HCT116 (cell line): ENCODE results near the gene KATNAL1. TPM values are rescaled to one million over a fixed set of nuclear protein-coding genes. Genes with fewer than 3 reads are reported as not detected.

ENCODE experiments used
- ATAC-seq: fragments of 200-7000 bp; cut with Tn5 transposase; 2 replicates; pipeline ENCODE4 v1.9.1; 2020; ENCODE audit warnings: mild to moderate bottlenecking, moderate library complexity
- BruUV-seq: library from RNA; stranded (reverse); fragments of 400-500 nt; replicated peaks from 2 replicates; lab custom pipeline; 2021; lab: Mats Ljungman, UMichigan
- CTCF ChIA-PET: fragments of 300-600 bp; sonication (Branson Sonifier 250); formaldehyde crosslinking; loops from one replicate; lab custom pipeline; 2021; ENCODE audit warnings: antibody characterized with exemption; lab: Charles Lee
- POLR2A ChIA-PET: fragments of 300-600, 350-600 bp; sonication (Branson Sonifier 250); formaldehyde crosslinking; loops from one replicate; lab custom pipeline; 2021; ENCODE audit warnings: antibody characterized with exemption; lab: Charles Lee
- RAD21 ChIA-PET, 2 experiments: fragments of 300-600 bp; sonication (Branson Sonifier 250); formaldehyde crosslinking; loops; one replicate each; lab custom pipeline; 2023; ENCODE audit warnings: low total read pairs in 2 of 2; ENCODE audit not compliant: uncharacterized antibody in 2 of 2, unreplicated experiment in 2 of 2, low non-redundant PET in 1 of 2; lab: Charles Lee
- DNase-seq: peaks from one replicate; pipeline ENCODE4 v3.0.0-alpha.2; 2010; ENCODE audit warnings: low read depth, low spot score
- H2AFZ ChIP-seq: fragments of 200-600 bp; shearing (Covaris generic), sonication (generic); 2 replicates; pipeline ENCODE4 v1.6.1; 2017; ENCODE audit warnings: low read depth, mixed run types, mixed read lengths, antibody characterized with exemption, low read length; ENCODE audit not compliant: poor library complexity, severe bottlenecking
- H3K27ac ChIP-seq: 2 replicates; pipeline ENCODE4 v1.5.1; 2012; ENCODE audit warnings: low read depth, low read length
- H3K27me3 ChIP-seq: fragments of 200-600 bp; sonication (generic); 2 replicates; pipeline ENCODE4 v1.6.1; 2016; ENCODE audit warnings: mixed run types, low read length, mixed read lengths; ENCODE audit not compliant: insufficient read depth
- H3K36me3 ChIP-seq, 2 experiments: fragments of 200-500 bp in 1 of 2; fragments of 200-600 bp in 1 of 2; sonication (Bioruptor generic) in 1 of 2; sonication (generic) in 1 of 2; 2 replicates each; pipeline versions ENCODE4 v1.5.1 to v1.6.1; 2014 to 2016; ENCODE audit warnings: low read length in 2 of 2, inconsistent platforms in 1 of 2, mixed read lengths in 1 of 2, mixed run types in 1 of 2; ENCODE audit not compliant: insufficient read depth in 2 of 2, control insufficient read depth in 1 of 2
- H3K4me1 ChIP-seq, 2 experiments: fragments of 200-600 bp in 1 of 2; sonication (generic) in 1 of 2; 2 replicates each; pipeline versions ENCODE4 v1.5.1 to v1.6.1; 2012 to 2017; ENCODE audit warnings: low read length in 2 of 2, inconsistent platforms in 1 of 2, mild to moderate bottlenecking in 1 of 2, mixed read lengths in 1 of 2, mixed run types in 1 of 2, moderate library complexity in 1 of 2; ENCODE audit not compliant: insufficient read depth in 2 of 2, control insufficient read depth in 1 of 2
- H3K4me2 ChIP-seq: fragments of 200-600 bp; sonication (generic); 2 replicates; pipeline ENCODE4 v1.6.1; 2017; ENCODE audit warnings: mixed run types, low read length, mixed read lengths
- H3K4me3 ChIP-seq, 2 experiments: fragments of 200-600 bp in 1 of 2; sonication (generic) in 1 of 2; replicated peaks in 1 of 2; 2 replicates each; pipeline ENCODE4 v1.5.1; 2011 to 2016; ENCODE audit warnings: low read length in 2 of 2, control low read depth in 1 of 2, low read depth in 1 of 2, mild to moderate bottlenecking in 1 of 2, mixed read lengths in 1 of 2, mixed run types in 1 of 2
- H3K79me2 ChIP-seq: fragments of 200-600 bp; sonication (generic); 2 replicates; pipeline ENCODE4 v1.6.1; 2017; ENCODE audit warnings: mild to moderate bottlenecking, mixed run types, low read length, moderate library complexity, mixed read lengths; ENCODE audit not compliant: insufficient read depth
- H3K9ac ChIP-seq: fragments of 200-600 bp; sonication (generic); 2 replicates; pipeline ENCODE4 v1.6.1; 2016; ENCODE audit warnings: low read length, mixed read lengths
- H3K9me2 ChIP-seq: fragments of 200-600 bp; sonication (generic), shearing (Covaris generic); 2 replicates; pipeline ENCODE4 v1.6.1; 2017; ENCODE audit warnings: mixed run types, mild to moderate bottlenecking, moderate library complexity; ENCODE audit not compliant: insufficient read depth
- H3K9me3 ChIP-seq, 2 experiments: fragments of 200-500 bp in 1 of 2; fragments of 200-600 bp in 1 of 2; sonication (Bioruptor generic) in 1 of 2; sonication (generic) in 1 of 2; 2 replicates each; pipeline ENCODE4 v1.6.1; 2014 to 2017; ENCODE audit warnings: low read length in 2 of 2, mixed read lengths in 2 of 2, inconsistent platforms in 1 of 2, low read depth in 1 of 2, mild to moderate bottlenecking in 1 of 2, mixed run types in 1 of 2, moderate library complexity in 1 of 2; ENCODE audit not compliant: control insufficient read depth in 1 of 2, insufficient read depth in 1 of 2
- H4K20me1 ChIP-seq: fragments of 200-600 bp; sonication (generic), shearing (Covaris generic); 2 replicates; pipeline ENCODE4 v1.6.1; 2017; ENCODE audit warnings: mixed run types, mild to moderate bottlenecking, moderate library complexity; ENCODE audit not compliant: insufficient read depth
- CEBPB ChIP-seq: IDR thresholded peaks from 2 replicates; pipeline ENCODE4 v1.6.1; 2012; ENCODE audit warnings: low read depth
- CTCF ChIP-seq, 3 experiments: fragments of 200-600 bp in 1 of 3; sonication (generic) in 1 of 3; IDR thresholded peaks in 2 of 3; conservative IDR thresholded peaks in 1 of 3; 2 replicates each; pipeline ENCODE4 v1.5.1; 2012 to 2017; ENCODE audit warnings: low read depth in 2 of 3, low read length in 2 of 3, antibody characterized with exemption in 1 of 3, borderline replicate concordance in 1 of 3, control low read depth in 1 of 3, mild to moderate bottlenecking in 1 of 3, mixed read lengths in 1 of 3, mixed run types in 1 of 3, moderate library complexity in 1 of 3; ENCODE audit not compliant: insufficient read depth in 1 of 3
- ELF1 ChIP-seq: IDR thresholded peaks from 2 replicates; pipeline ENCODE4 v1.6.1; 2012; ENCODE audit warnings: low read depth, borderline replicate concordance
- EZH2 ChIP-seq: fragments of 200-600 bp; sonication (generic); IDR thresholded peaks from 2 replicates; pipeline ENCODE4 v1.6.1; 2017; ENCODE audit warnings: antibody characterized with exemption, mixed run types
- EZH2phosphoT487 ChIP-seq: fragments of 200-600 bp; IDR thresholded peaks from 2 replicates; pipeline ENCODE4 v1.6.1; 2018; ENCODE audit warnings: antibody characterized with exemption, borderline replicate concordance
- FOSL1 ChIP-seq: IDR thresholded peaks from 2 replicates; pipeline ENCODE4 v1.6.1; 2012; ENCODE audit warnings: low read depth
- JUND ChIP-seq: IDR thresholded peaks from 2 replicates; pipeline ENCODE4 v1.6.1; 2012
- MAX ChIP-seq: IDR thresholded peaks from 2 replicates; pipeline ENCODE4 v1.6.1; 2012
- POLR2AphosphoS5 ChIP-seq: IDR thresholded peaks from 2 replicates; pipeline ENCODE4 v1.6.1; 2011; ENCODE audit warnings: mild to moderate bottlenecking, low read depth, low read length, moderate library complexity
- RAD21 ChIP-seq: IDR thresholded peaks from 2 replicates; pipeline ENCODE4 v1.6.1; 2012; ENCODE audit warnings: low read depth, mild to moderate bottlenecking
- REST ChIP-seq: IDR thresholded peaks from 2 replicates; pipeline ENCODE4 v1.6.1; 2012; ENCODE audit warnings: low read depth
- SIN3A ChIP-seq: IDR thresholded peaks from 2 replicates; pipeline ENCODE4 v1.6.1; 2012; ENCODE audit warnings: low read depth
- SP1 ChIP-seq: IDR thresholded peaks from 2 replicates; pipeline ENCODE4 v1.6.1; 2012; ENCODE audit warnings: low read depth
- SRF ChIP-seq: IDR thresholded peaks from 2 replicates; pipeline ENCODE4 v1.6.1; 2012; ENCODE audit warnings: low read depth
- TCF7L2 ChIP-seq: IDR thresholded peaks from 2 replicates; pipeline ENCODE4 v1.7.0; 2011; ENCODE audit warnings: borderline replicate concordance, inconsistent platforms; ENCODE audit not compliant: insufficient read depth, insufficient read length; ENCODE audit errors: extremely low read depth
- YY1 ChIP-seq: IDR thresholded peaks from 2 replicates; pipeline ENCODE4 v1.6.1; 2011; ENCODE audit warnings: low read length, low read depth, moderate library complexity, mild to moderate bottlenecking; ENCODE audit not compliant: insufficient replicate concordance; ENCODE audit errors: extremely low read depth
- ZBTB33 ChIP-seq: IDR thresholded peaks from 2 replicates; pipeline ENCODE4 v1.6.1; 2011; ENCODE audit warnings: mild to moderate bottlenecking, low read length, moderate library complexity; ENCODE audit not compliant: insufficient replicate concordance; ENCODE audit errors: extremely low read depth
- ZFX ChIP-seq: fragments of 450-650 bp; IDR thresholded peaks from 2 replicates; pipeline ENCODE4 v1.6.1; 2017
- ZNF274 ChIP-seq: fragments of 200-500 bp; sonication (Bioruptor generic); IDR thresholded peaks from 2 replicates; pipeline ENCODE4 v1.6.1; 2014; ENCODE audit warnings: mild to moderate bottlenecking, low read depth, low read length, inconsistent platforms
- intact Hi-C: fragments of 100-400 bp; cut with micrococcal nuclease; formaldehyde crosslinking; loops from 2 replicates; pipeline ENCODE4 v1.10.0; 2022
- total RNA-seq: library from RNA; stranded (reverse); gene quantifications from one replicate; pipeline ENCODE4 v1.2.1, GENCODE V29; 2021; ENCODE audit not compliant: unreplicated experiment

Gene KATNAL1
- total RNA-seq, 1 experiment from 2014 or later, result 17.3 TPM

GRCh38 chr13:30159446-30159839 lies 147.9 kb downstream of the KATNAL1 start:
- ChIA-PET POLR2A (no interaction called here), CTCF (interaction anchor here (1.0 kb wide), 1 partner anchor 27 kb away, joined by 4 read pairs; no protein-coding TSS in a partner anchor), RAD21 (no interaction called here)
- BruUV-seq, result no TSS peak
- Histone ChIP-seq H3K9ac (no peak overlapping the region), H3K4me1 (no peaks in the 10 kb centered on the region), H2AFZ (no peak overlapping the region), H3K36me3 (no peaks in the 10 kb centered on the region), H3K79me2 (no peaks in the 10 kb centered on the region), H4K20me1 (no peaks in the 10 kb centered on the region), H3K27ac (no peak overlapping the region), H3K9me3 (no peaks in the 10 kb centered on the region), H3K27me3 (no peaks in the 10 kb centered on the region), H3K9me2 (no peaks in the 10 kb centered on the region), H3K4me2 (no peak overlapping the region), H3K4me3 (no peak overlapping the region)
- DNase-seq (no peak), ATAC-seq (no peak)
- TF ChIP-seq POLR2AphosphoS5, result no peak
- TF ChIP-seq ZBTB33, result no peak
- TF ChIP-seq SIN3A, result no peak
- no peak for TF ChIP-seq EZH2
- TF ChIP-seq ELF1, result no peak
- TF ChIP-seq CTCF (IDR thresholded peaks at IDR 0.05 in 2 of 3, conservative IDR thresholded peaks at IDR 0.05 in 1 of 3; ENCODE audit: borderline replicate concordance in 1 of 3, insufficient read depth in 1 of 3, low read depth in 2 of 3, low read length in 2 of 3), result no peak
- TF ChIP-seq YY1, result no peak
- no peak for TF ChIP-seq CEBPB
- no peak for TF ChIP-seq ZNF274
- TF ChIP-seq FOSL1, result no peak
- no peak for TF ChIP-seq JUND
- no peak for TF ChIP-seq REST
- TF ChIP-seq TCF7L2, result no peak
- no peak for TF ChIP-seq SP1
- TF ChIP-seq SRF, result no peak
- no peak for TF ChIP-seq ZFX
- TF ChIP-seq MAX, result no peak
- TF ChIP-seq EZH2phosphoT487, result no peak
- no peak for TF ChIP-seq RAD21
- intact Hi-C loops, result no loop called here
